Activated naive CD4-positive, alpha-beta T cell treated with Interleukin-2 at 50 U/mL for 16 hours (primary cell): Measurements from ENCODE around the gene ZNF180.
"Not testable (repeated sequence)": the region's sequence is repeated elsewhere in the genome, so short reads cannot be mapped to it uniquely, and the experiment has no call there.

Experiments
- DNase-seq: peaks from one replicate; pipeline ENCODE4 v3.0.0-alpha.2; 2020

Gene ZNF180

GRCh38 chr19:44496711-44497110 lies 3.6 kb downstream of the ZNF180 start:
- DNase-seq = no peak

- no peak for DNase-seq
Measured at GRCh38 chr19:44476559-44477408, 23.5 kb downstream of the ZNF180 start.

- DNase-seq = not testable (repeated sequence)
Measured at GRCh38 chr19:44468730-44469129, 31.6 kb downstream of the ZNF180 start.

- not testable (repeated sequence) for DNase-seq
Measured at GRCh38 chr19:44462600-44463286, 37.6 kb downstream of the ZNF180 start.

- not testable (repeated sequence) for DNase-seq
Measured at GRCh38 chr19:44456016-44456415, 44.3 kb downstream of the ZNF180 start.

- DNase-seq = no peak
Measured at GRCh38 chr19:44455100-44455499, 45.2 kb downstream of the ZNF180 start.

- DNase-seq = no peak
Measured at GRCh38 chr19:44452367-44452766, 48.0 kb downstream of the ZNF180 start.

GRCh38 chr19:44451687-44452086 lies 48.6 kb downstream of the ZNF180 start:
- DNase-seq = no peak

GRCh38 chr19:44447916-44448674 lies 52.2 kb downstream of the ZNF180 start, which contains the start of gene ZNF229:
TSS of gene ZNF229 (minus strand) at chr19:44448472. CDS start at chr19:44442847, 5,625 bp downstream.
- peak; percentile 57 for DNase-seq

GRCh38 chr19:44438441-44438840 lies 61.9 kb downstream of the ZNF180 start:
- no peak for DNase-seq

- no peak for DNase-seq
Measured at GRCh38 chr19:44435441-44435840, 64.9 kb downstream of the ZNF180 start.

- DNase-seq = no peak
Measured at GRCh38 chr19:44430956-44431355, 69.4 kb downstream of the ZNF180 start.
